GM13977 (cell line): Measurements from ENCODE around the gene HDAC10.
A peak's percentile ranks its signal among the peaks of the same experiment; 100 is the strongest.

Experiments
- DNase-seq: peaks from one replicate; pipeline ENCODE4 v3.0.0; 2012; ENCODE audit warnings: low spot score
- CTCF ChIP-seq: IDR thresholded peaks from 2 replicates; pipeline ENCODE4 v1.5.1; 2012; ENCODE audit warnings: mild to moderate bottlenecking, control low read depth; ENCODE audit not compliant: insufficient read depth; ENCODE audit errors: extremely low read depth, missing control alignments
- in situ Hi-C: fragments of 300-500 bp; cut with MboI; formaldehyde crosslinking; loops from one replicate; pipeline ENCODE4 v1.12.0; 2022; ENCODE audit warnings: low sequenced_read_pairs, low pct_unique_long_range_greater_than_20kb, mixed read lengths, inconsistent platforms; ENCODE audit not compliant: unreplicated experiment

HDAC10 gene

GRCh38 chr22:50280022-50280707, 29.1 kb upstream of the HDAC10 start:
- no peak for TF ChIP-seq CTCF
- in situ Hi-C loops, result no loop called here
- no peak for DNase-seq

- in situ Hi-C loops, result loop anchor here (10.0 kb wide), 1 partner anchor 46 kb away; the partner anchor contains the start of gene DENND6B
- TF ChIP-seq CTCF, result no peak
These were observed 28.0 kb upstream of the HDAC10 start for GRCh38 chr22:50278956-50279619.

GRCh38 chr22:50278461-50278860, 27.4 kb upstream of the HDAC10 start:
- no peak for TF ChIP-seq CTCF
- no peak for DNase-seq
- in situ Hi-C loops, result loop anchor here (10.0 kb wide), 1 partner anchor 46 kb away; the partner anchor contains the start of gene DENND6B

More at GRCh38 chr22:50278956-50279619, 28.0 kb upstream of the HDAC10 start:
- DNase-seq, result no peak

- no peak for TF ChIP-seq CTCF
- in situ Hi-C loops, result loop anchor here (10.0 kb wide), 1 partner anchor 47 kb away; the partner anchor contains the start of gene DENND6B
- no peak for DNase-seq
These were observed 26.7 kb upstream of the HDAC10 start for GRCh38 chr22:50277761-50278160.

GRCh38 chr22:50276143-50276542, 25.1 kb upstream of the HDAC10 start:
- in situ Hi-C loops, result loop anchor here (10.0 kb wide), 1 partner anchor 49 kb away; the partner anchor contains the start of gene DENND6B
- TF ChIP-seq CTCF, result peak; percentile 73
- DNase-seq, result peak; percentile 79

GRCh38 chr22:50275181-50276055, 24.4 kb upstream of the HDAC10 start:
- in situ Hi-C loops, result loop anchor here (10.0 kb wide), 1 partner anchor 49 kb away; the partner anchor contains the start of gene DENND6B
- TF ChIP-seq CTCF, result no peak
- DNase-seq, result no peak
